ENCODE data around the gene MIGA2. TPM values are rescaled to one million over a fixed set of nuclear protein-coding genes. Genes with fewer than 3 reads are reported as not detected.

Gene MIGA2
- total RNA-seq, 1 experiment from 2014 or later, result 23.0 TPM

DNA sequence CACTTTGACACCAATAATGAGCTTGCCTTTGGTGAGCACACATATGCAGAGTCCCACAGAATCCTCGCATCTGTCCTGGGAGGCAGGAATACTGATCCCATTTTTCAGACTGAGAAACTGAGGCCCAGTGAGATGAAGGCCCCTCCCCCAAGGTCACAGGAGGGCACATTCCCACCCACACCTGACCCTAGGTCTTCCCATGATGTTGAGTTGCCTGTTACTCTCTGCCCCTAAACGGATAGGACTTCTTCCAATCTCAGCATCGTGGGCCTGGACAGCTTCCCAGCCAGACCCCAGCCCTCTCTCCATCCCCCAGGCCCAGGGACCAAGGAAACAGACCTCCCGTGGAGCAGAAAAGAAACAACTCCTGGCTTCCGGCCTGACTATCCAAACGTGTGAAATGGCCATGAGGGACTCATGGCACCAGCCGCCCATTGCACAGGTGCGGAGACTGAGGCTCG, 9.2 kb upstream of the MIGA2 start:
- ATAC-seq (no peak; the same call in 1 of the 2 replicates), DNase-seq (ENCODE audit: low read depth, low spot score) (no peak)
- no peak for TF ChIP-seq TCF7L2 (IDR thresholded peaks at IDR 0.05; ENCODE audit: low read depth, low read length)
- no peak for TF ChIP-seq REST (IDR thresholded peaks at IDR 0.05; ENCODE audit: insufficient read depth in 1 of 2, low read depth in 2 of 2, low read length in 1 of 2)
- TF ChIP-seq CTCF (IDR thresholded peaks at IDR 0.05), result no peak
- no peak for TF ChIP-seq SIN3A (IDR thresholded peaks at IDR 0.05; ENCODE audit: borderline replicate concordance, insufficient read depth, low read depth, low read length)
- no peak for TF ChIP-seq POLR2AphosphoS5 (IDR thresholded peaks at IDR 0.05; ENCODE audit: low read depth, low read length)
- peak overlapping the region; percentile 68 to 72 for H3K4me3 ChIP-seq (ENCODE audit: low read depth in 2 of 2, low read length in 2 of 2)
- H3K4me1 ChIP-seq (ENCODE audit: control insufficient read depth, insufficient read depth, low read length), result peaks cover 16% of the 10 kb centered on the region
- H3K27ac ChIP-seq (ENCODE audit: low read length), result peak overlapping the region; percentile 66
- no TSS peak for BruUV-seq (replicated peaks)
- no peaks in the 10 kb centered on the region for H3K36me3 ChIP-seq (ENCODE audit: control insufficient read depth, insufficient read depth, low read length)
- intact Hi-C loops (cut with micrococcal nuclease; ENCODE audit: unreplicated experiment), result no loop called here
- in situ Hi-C loops (cut with HindIII; ENCODE audit: low pct_unique_long_range_greater_than_20kb, low sequenced_read_pairs), result no loop called here
- H3K27me3 ChIP-seq (ENCODE audit: control insufficient read depth, insufficient read depth, low read length), result no peaks in the 10 kb centered on the region
- H3K9me3 ChIP-seq (ENCODE audit: control insufficient read depth, insufficient read depth, low read depth, low read length), result no peaks in the 10 kb centered on the region
- POLR2A ChIA-PET, result no interaction called here
- CTCF ChIA-PET, result interaction anchor here (1.2 kb wide), 1 partner anchor 147 kb away, joined by 3 read pairs; no protein-coding TSS in a partner anchor

- in situ Hi-C loops (cut with HindIII; ENCODE audit: low pct_unique_long_range_greater_than_20kb, low sequenced_read_pairs), result no loop called here
- Histone ChIP-seq H3K4me3 (ENCODE audit: low read depth in 2 of 2, low read length in 2 of 2) (peak overlapping the region; percentile 68 to 72), H3K27me3 (ENCODE audit: control insufficient read depth, insufficient read depth, low read length) (no peaks in the 10 kb centered on the region), H3K9me3 (ENCODE audit: control insufficient read depth, insufficient read depth, low read depth, low read length) (no peaks in the 10 kb centered on the region), H3K27ac (ENCODE audit: low read length) (peak overlapping the region; percentile 66), H3K36me3 (ENCODE audit: control insufficient read depth, insufficient read depth, low read length) (no peaks in the 10 kb centered on the region), H3K4me1 (ENCODE audit: control insufficient read depth, insufficient read depth, low read length) (peaks cover 13% of the 10 kb centered on the region)
- DNase-seq (ENCODE audit: low read depth, low spot score) (no peak), ATAC-seq (peak; percentile 79)
- no TSS peak for BruUV-seq (replicated peaks)
- ChIA-PET CTCF (interaction anchor here (0.5 to 1.2 kb wide), 10 partner anchors 13 to 569 kb away, joined by 3 to 12 read pairs (median 3); partner anchors contain the start of gene DOLPP1), POLR2A (no interaction called here)
- intact Hi-C loops (cut with micrococcal nuclease; ENCODE audit: unreplicated experiment), result no loop called here
- TF ChIP-seq POLR2AphosphoS5 (IDR thresholded peaks at IDR 0.05; ENCODE audit: low read depth, low read length), result no peak
- no peak for TF ChIP-seq REST (IDR thresholded peaks at IDR 0.05; ENCODE audit: insufficient read depth in 1 of 2, low read depth in 2 of 2, low read length in 1 of 2)
- no peak for TF ChIP-seq CTCF (IDR thresholded peaks at IDR 0.05)
- no peak for TF ChIP-seq SIN3A (IDR thresholded peaks at IDR 0.05; ENCODE audit: borderline replicate concordance, insufficient read depth, low read depth, low read length)
- TF ChIP-seq TCF7L2 (IDR thresholded peaks at IDR 0.05; ENCODE audit: low read depth, low read length), result no peak
Observed at GRCh38 chr9:129027685-129028191, 8.7 kb upstream of the MIGA2 start.

Data from Panc1 (cell line).